OCI-LY3 (cell line): ENCODE data around the gene ATP11C.
A peak's percentile ranks its signal among the peaks of the same experiment; 100 is the strongest.
"Not testable (repeated sequence)": the region's sequence is repeated elsewhere in the genome, so short reads cannot be mapped to it uniquely, and the experiment has no call there.

Experiments
- H2AFZ ChIP-seq: fragments of 200-600, 300-600 bp; shearing (Covaris generic); 2 replicates; pipeline ENCODE4 v1.6.0; 2014; ENCODE audit warnings: antibody characterized with exemption, low read depth, low read length
- H3K27ac ChIP-seq: fragments of 200-600, 300-600 bp; sonication (generic); 2 replicates; pipeline ENCODE4 v1.5.1; 2014; ENCODE audit warnings: mild to moderate bottlenecking, low read length, moderate library complexity, mixed read lengths
- H3K27me3 ChIP-seq: fragments of 200-600, 300-600 bp; sonication (generic); 2 replicates; pipeline ENCODE4 v1.6.1; 2014; ENCODE audit warnings: low read depth, low read length, mixed read lengths
- H3K36me3 ChIP-seq: fragments of 200-600, 300-600 bp; sonication (generic); replicated peaks from 2 replicates; pipeline ENCODE3; 2014; ENCODE audit warnings: low read depth, low read length, mixed read lengths
- H3K4me1 ChIP-seq: fragments of 300-600, 200-600 bp; sonication (generic); 2 replicates; pipeline ENCODE4 v1.6.1; 2014; ENCODE audit warnings: low read length, mixed read lengths
- H3K4me2 ChIP-seq: fragments of 200-600, 300-600 bp; sonication (generic); 2 replicates; pipeline ENCODE4 v1.6.1; 2014; ENCODE audit warnings: low read length, mixed read lengths
- H3K4me3 ChIP-seq: fragments of 300-600, 200-600 bp; sonication (generic); 2 replicates; pipeline ENCODE4 v1.5.1; 2014; ENCODE audit warnings: antibody characterized with exemption, mild to moderate bottlenecking, low read length, moderate library complexity
- H3K79me2 ChIP-seq: fragments of 300-600, 200-600 bp; shearing (Covaris generic); 2 replicates; pipeline ENCODE4 v1.6.1; 2014; ENCODE audit warnings: mild to moderate bottlenecking, low read length, mixed read lengths
- H3K9ac ChIP-seq: fragments of 300-600, 200-600 bp; shearing (Covaris generic); 2 replicates; pipeline ENCODE4 v1.6.0; 2014; ENCODE audit warnings: mild to moderate bottlenecking, low read length, moderate library complexity
- H3K9me3 ChIP-seq: fragments of 200-600, 300-600 bp; shearing (Covaris generic); 2 replicates; pipeline ENCODE4 v1.6.1; 2014; ENCODE audit warnings: low read length, mixed read lengths; ENCODE audit not compliant: insufficient read depth
- H4K20me1 ChIP-seq: fragments of 200-600, 300-600 bp; sonication (generic); 2 replicates; pipeline ENCODE4 v1.6.1; 2016; ENCODE audit warnings: low read length, mixed read lengths; ENCODE audit not compliant: insufficient read depth
- CTCF ChIP-seq: fragments of 200-600, 300-600 bp; sonication (generic); IDR thresholded peaks from 2 replicates; pipeline ENCODE4 v1.5.1; 2014; ENCODE audit warnings: antibody characterized with exemption, low read length, low read depth
- EZH2phosphoT487 ChIP-seq: fragments of 200-600 bp; shearing (Covaris generic); IDR thresholded peaks from 2 replicates; pipeline ENCODE4 v1.6.1; 2018; ENCODE audit warnings: antibody characterized with exemption, mixed run types, low read depth

ATP11C gene

GRCh38 chrX:139691843-139692505, 240.9 kb downstream of the ATP11C start:
- Histone ChIP-seq H3K9ac (peak overlapping the region; percentile 10; the same call in 1 of the 2 replicates), H3K4me1 (peaks cover 12% of the 10 kb centered on the region), H3K27ac (no peak overlapping the region), H2AFZ (no peak overlapping the region), H3K27me3 (0 out of 2 replicates have a peak, but pooled peaks cover 4% of the 10 kb centered on the region), H4K20me1 (no peaks in the 10 kb centered on the region), H3K9me3 (no peaks in the 10 kb centered on the region), H3K4me3 (peak overlapping the region; percentile 76), H3K79me2 (no peaks in the 10 kb centered on the region), H3K4me2 (peak overlapping the region; percentile 74), H3K36me3 (no peaks in the 10 kb centered on the region)
- TF ChIP-seq EZH2phosphoT487 (no peak), CTCF (no peak)

- no peak overlapping the region for H2AFZ ChIP-seq
- H3K27me3 ChIP-seq: 0 out of 2 replicates have a peak, but pooled peaks cover 4% of the 10 kb centered on the region
- no peaks in the 10 kb centered on the region for H3K79me2 ChIP-seq
- no peak overlapping the region for H3K9ac ChIP-seq
- H3K9me3 ChIP-seq: no peaks in the 10 kb centered on the region
- H3K36me3 ChIP-seq: no peaks in the 10 kb centered on the region
- no peak overlapping the region for H3K27ac ChIP-seq
- H3K4me1 ChIP-seq: peaks cover 12% of the 10 kb centered on the region
- peak overlapping the region; percentile 76 for H3K4me3 ChIP-seq
- H3K4me2 ChIP-seq: peak overlapping the region; percentile 74
- no peaks in the 10 kb centered on the region for H4K20me1 ChIP-seq
- TF ChIP-seq EZH2phosphoT487 (no peak), CTCF (no peak)
Observed at GRCh38 chrX:139691493-139691842, 241.4 kb downstream of the ATP11C start.

GRCh38 chrX:139685175-139685574, 247.7 kb downstream of the ATP11C start:
- H3K79me2 ChIP-seq, H3K36me3 ChIP-seq, H2AFZ ChIP-seq, H3K9me3 ChIP-seq, H4K20me1 ChIP-seq, H3K4me3 ChIP-seq, H3K4me2 ChIP-seq, H3K27me3 ChIP-seq, H3K27ac ChIP-seq, H3K4me1 ChIP-seq, H3K9ac ChIP-seq: not testable (repeated sequence)

GRCh38 chrX:139680356-139680755, 252.5 kb downstream of the ATP11C start:
- Histone ChIP-seq H3K27ac (no peak overlapping the region), H2AFZ (no peak overlapping the region), H3K79me2 (no peaks in the 10 kb centered on the region), H4K20me1 (no peaks in the 10 kb centered on the region), H3K9ac (no peak overlapping the region), H3K4me1 (no peaks in the 10 kb centered on the region), H3K4me3 (no peak overlapping the region), H3K36me3 (no peaks in the 10 kb centered on the region), H3K9me3 (no peaks in the 10 kb centered on the region), H3K27me3 (no peaks in the 10 kb centered on the region), H3K4me2 (no peak overlapping the region)
- TF ChIP-seq EZH2phosphoT487: no peak
